Measurements from ENCODE around the gene MUC6. TPM values are rescaled to one million over a fixed set of nuclear protein-coding genes. Genes with fewer than 3 reads are reported as not detected.

Gene MUC6
- total RNA-seq, 1 experiment from 2014 or later, result 0.49 TPM

DNA sequence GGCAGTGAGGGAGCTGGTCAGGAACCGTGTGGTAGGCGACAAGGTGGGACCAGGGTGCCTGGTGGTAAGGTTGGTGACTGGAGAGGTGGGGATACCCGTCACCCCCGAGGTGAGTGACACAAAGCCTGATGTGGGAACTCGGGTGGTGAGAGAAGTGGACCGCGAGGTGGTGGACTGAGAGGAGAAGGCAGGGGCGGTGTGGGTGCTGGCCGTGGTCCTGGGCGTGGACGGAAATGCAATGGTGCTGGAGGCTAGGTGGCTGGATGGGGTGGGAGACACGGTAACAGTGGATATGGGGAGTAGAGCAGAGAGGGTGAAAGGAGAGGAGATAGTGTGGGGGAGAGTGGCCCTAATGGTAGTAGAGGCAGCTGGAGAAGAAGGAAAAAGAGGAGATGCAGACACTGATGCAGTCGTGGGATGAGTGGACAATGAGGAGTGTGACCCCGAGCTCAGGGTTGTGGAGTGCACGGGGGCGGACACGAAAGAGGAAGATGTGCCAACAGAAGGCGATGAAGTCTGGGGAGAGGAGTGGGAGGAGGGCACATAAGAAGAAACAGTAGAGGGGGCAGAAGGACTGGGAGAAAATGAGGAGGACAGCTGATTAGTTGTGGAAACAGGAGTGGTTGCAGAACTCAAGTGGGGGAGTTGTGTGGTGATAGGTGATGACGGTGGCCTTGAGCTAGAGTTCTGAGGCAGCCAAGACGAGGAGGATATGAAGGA lies 20.5 kb downstream of the MUC6 start:
- H3K27me3 ChIP-seq (ENCODE audit: control insufficient read depth, insufficient read depth, low read length), result no peaks in the 10 kb centered on the region
- DNase-seq (ENCODE audit: low read depth, low spot score), result no peak
- in situ Hi-C loops (cut with HindIII; ENCODE audit: low pct_unique_long_range_greater_than_20kb, low sequenced_read_pairs) (no loop called here), intact Hi-C loops (cut with micrococcal nuclease; ENCODE audit: unreplicated experiment) (no loop called here)
- CTCF ChIA-PET, result no interaction called here
- H3K9me3 ChIP-seq (ENCODE audit: control insufficient read depth, insufficient read depth, low read depth, low read length), result no peaks in the 10 kb centered on the region
- H3K36me3 ChIP-seq (ENCODE audit: control insufficient read depth, insufficient read depth, low read length), result no peaks in the 10 kb centered on the region; the same call in 1 of the 2 replicates
- no peak overlapping the region for H3K27ac ChIP-seq (ENCODE audit: low read length)
- ATAC-seq, result no peak
- BruUV-seq (replicated peaks), result no TSS peak
- POLR2A ChIA-PET, result no interaction called here
- no peaks in the 10 kb centered on the region for H3K4me1 ChIP-seq (ENCODE audit: control insufficient read depth, insufficient read depth, low read length)
- H3K4me3 ChIP-seq (ENCODE audit: low read depth in 2 of 2, low read length in 2 of 2), result no peak overlapping the region
- TF ChIP-seq, protein P1, sequence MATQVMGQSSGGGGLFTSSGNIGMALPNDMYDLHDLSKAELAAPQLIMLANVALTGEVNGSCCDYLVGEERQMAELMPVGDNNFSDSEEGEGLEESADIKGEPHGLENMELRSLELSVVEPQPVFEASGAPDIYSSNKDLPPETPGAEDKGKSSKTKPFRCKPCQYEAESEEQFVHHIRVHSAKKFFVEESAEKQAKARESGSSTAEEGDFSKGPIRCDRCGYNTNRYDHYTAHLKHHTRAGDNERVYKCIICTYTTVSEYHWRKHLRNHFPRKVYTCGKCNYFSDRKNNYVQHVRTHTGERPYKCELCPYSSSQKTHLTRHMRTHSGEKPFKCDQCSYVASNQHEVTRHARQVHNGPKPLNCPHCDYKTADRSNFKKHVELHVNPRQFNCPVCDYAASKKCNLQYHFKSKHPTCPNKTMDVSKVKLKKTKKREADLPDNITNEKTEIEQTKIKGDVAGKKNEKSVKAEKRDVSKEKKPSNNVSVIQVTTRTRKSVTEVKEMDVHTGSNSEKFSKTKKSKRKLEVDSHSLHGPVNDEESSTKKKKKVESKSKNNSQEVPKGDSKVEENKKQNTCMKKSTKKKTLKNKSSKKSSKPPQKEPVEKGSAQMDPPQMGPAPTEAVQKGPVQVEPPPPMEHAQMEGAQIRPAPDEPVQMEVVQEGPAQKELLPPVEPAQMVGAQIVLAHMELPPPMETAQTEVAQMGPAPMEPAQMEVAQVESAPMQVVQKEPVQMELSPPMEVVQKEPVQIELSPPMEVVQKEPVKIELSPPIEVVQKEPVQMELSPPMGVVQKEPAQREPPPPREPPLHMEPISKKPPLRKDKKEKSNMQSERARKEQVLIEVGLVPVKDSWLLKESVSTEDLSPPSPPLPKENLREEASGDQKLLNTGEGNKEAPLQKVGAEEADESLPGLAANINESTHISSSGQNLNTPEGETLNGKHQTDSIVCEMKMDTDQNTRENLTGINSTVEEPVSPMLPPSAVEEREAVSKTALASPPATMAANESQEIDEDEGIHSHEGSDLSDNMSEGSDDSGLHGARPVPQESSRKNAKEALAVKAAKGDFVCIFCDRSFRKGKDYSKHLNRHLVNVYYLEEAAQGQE (IDR thresholded peaks at IDR 0.05; ENCODE audit: insufficient read depth in 1 of 2, low read depth in 2 of 2, low read length in 1 of 2), result peak in 1 of 2 experiments; percentile 77; a peak in 2 of 4 replicates
- no peak for TF ChIP-seq SIN3A (IDR thresholded peaks at IDR 0.05; ENCODE audit: borderline replicate concordance, insufficient read depth, low read depth, low read length)

DNA sequence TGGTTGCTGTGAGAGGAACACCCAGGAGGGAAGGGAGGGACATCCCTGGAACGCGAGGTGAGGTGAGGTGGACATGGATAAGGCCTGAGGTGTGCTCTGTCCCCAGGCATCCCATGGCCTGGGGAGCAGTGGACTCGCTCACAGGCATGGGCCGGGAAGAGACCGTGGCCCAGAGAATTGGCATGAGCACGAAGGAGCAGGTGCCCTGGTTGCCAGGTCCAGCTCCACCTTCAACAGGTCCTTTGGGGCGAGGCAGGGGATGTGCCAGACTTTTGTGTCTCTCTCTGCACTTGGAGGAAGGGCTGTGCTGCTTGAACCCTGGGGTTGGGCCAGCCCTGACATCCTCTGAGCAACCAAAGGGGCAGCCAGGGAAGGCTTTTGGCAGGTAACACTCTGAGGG lies 21.5 kb downstream of the MUC6 start:
- in situ Hi-C loops (cut with HindIII; ENCODE audit: low pct_unique_long_range_greater_than_20kb, low sequenced_read_pairs) (no loop called here), intact Hi-C loops (cut with micrococcal nuclease; ENCODE audit: unreplicated experiment) (no loop called here)
- no TSS peak for BruUV-seq (replicated peaks)
- no peaks in the 10 kb centered on the region for H3K4me1 ChIP-seq (ENCODE audit: control insufficient read depth, insufficient read depth, low read length)
- H3K27ac ChIP-seq (ENCODE audit: low read length), result no peak overlapping the region
- DNase-seq (ENCODE audit: low read depth, low spot score) (no peak), ATAC-seq (no peak)
- H3K4me3 ChIP-seq (ENCODE audit: low read depth in 2 of 2, low read length in 2 of 2), result no peak overlapping the region
- no peak for TF ChIP-seq SIN3A (IDR thresholded peaks at IDR 0.05; ENCODE audit: borderline replicate concordance, insufficient read depth, low read depth, low read length)
- TF ChIP-seq TCF7L2 (IDR thresholded peaks at IDR 0.05; ENCODE audit: low read depth, low read length), result no peak
- TF ChIP-seq, protein P1 (IDR thresholded peaks at IDR 0.05; ENCODE audit: insufficient read depth in 1 of 2, low read depth in 2 of 2, low read length in 1 of 2), result no peak
- TF ChIP-seq, protein P2, sequence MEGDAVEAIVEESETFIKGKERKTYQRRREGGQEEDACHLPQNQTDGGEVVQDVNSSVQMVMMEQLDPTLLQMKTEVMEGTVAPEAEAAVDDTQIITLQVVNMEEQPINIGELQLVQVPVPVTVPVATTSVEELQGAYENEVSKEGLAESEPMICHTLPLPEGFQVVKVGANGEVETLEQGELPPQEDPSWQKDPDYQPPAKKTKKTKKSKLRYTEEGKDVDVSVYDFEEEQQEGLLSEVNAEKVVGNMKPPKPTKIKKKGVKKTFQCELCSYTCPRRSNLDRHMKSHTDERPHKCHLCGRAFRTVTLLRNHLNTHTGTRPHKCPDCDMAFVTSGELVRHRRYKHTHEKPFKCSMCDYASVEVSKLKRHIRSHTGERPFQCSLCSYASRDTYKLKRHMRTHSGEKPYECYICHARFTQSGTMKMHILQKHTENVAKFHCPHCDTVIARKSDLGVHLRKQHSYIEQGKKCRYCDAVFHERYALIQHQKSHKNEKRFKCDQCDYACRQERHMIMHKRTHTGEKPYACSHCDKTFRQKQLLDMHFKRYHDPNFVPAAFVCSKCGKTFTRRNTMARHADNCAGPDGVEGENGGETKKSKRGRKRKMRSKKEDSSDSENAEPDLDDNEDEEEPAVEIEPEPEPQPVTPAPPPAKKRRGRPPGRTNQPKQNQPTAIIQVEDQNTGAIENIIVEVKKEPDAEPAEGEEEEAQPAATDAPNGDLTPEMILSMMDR (IDR thresholded peaks at IDR 0.05), result no peak
- TF ChIP-seq POLR2AphosphoS5 (IDR thresholded peaks at IDR 0.05; ENCODE audit: low read depth, low read length), result no peak
- ChIA-PET POLR2A (no interaction called here), CTCF (no interaction called here)
- H3K36me3 ChIP-seq (ENCODE audit: control insufficient read depth, insufficient read depth, low read length), result no peaks in the 10 kb centered on the region; the same call in 1 of the 2 replicates
- H3K9me3 ChIP-seq (ENCODE audit: control insufficient read depth, insufficient read depth, low read depth, low read length), result no peaks in the 10 kb centered on the region
- H3K27me3 ChIP-seq (ENCODE audit: control insufficient read depth, insufficient read depth, low read length), result no peaks in the 10 kb centered on the region
